ENCODE measurements around the gene LRPPRC. TPM values are rescaled to one million over a fixed set of nuclear protein-coding genes. Genes with fewer than 3 reads are reported as not detected.

Gene LRPPRC
- polyA plus RNA-seq, 1 of the 3 experiments (the other 2 are of a cell fraction): 31.4 TPM

- H3K9me2 ChIP-seq: no peaks in the 10 kb centered on the region
- CTCF ChIA-PET: interaction anchor here (0.6 to 1.6 kb wide), 5 partner anchors 17 to 1071 kb away, joined by 3 read pairs; no protein-coding TSS in a partner anchor
These were observed 111.1 kb downstream of the LRPPRC start for GRCh38 chr2:43884689-43885088.

More at GRCh38 chr2:43884689-43885088, 111.1 kb downstream of the LRPPRC start:
- POLR2A ChIA-PET: no interaction called here
- Histone ChIP-seq H3K79me2 (ENCODE audit: insufficient read depth) (no peaks in the 10 kb centered on the region), H3K27ac (ENCODE audit: low read depth in 2 of 2, low read length in 1 of 2) (no peak overlapping the region), H3K9me3 (no peaks in the 10 kb centered on the region), H3K4me3 (ENCODE audit: low read depth in 2 of 2, low read length in 1 of 2) (no peak overlapping the region), H3K4me1 (ENCODE audit: control insufficient read depth in 1 of 2, insufficient read depth in 2 of 2, low read depth in 1 of 2, low read length in 1 of 2) (peaks cover 0 to 7% of the 10 kb centered on the region in 2 experiments; a peak in 1 of 4 replicates), H3K27me3 (ENCODE audit: insufficient read depth) (no peaks in the 10 kb centered on the region), H3K4me2 (no peak overlapping the region), H3K9ac (no peak overlapping the region), H3K36me3 (replicated peaks in 1 of 2; ENCODE audit: control insufficient read depth in 1 of 2, insufficient read depth in 2 of 2, low read length in 1 of 2) (peaks cover 36 to 42% of the 10 kb centered on the region in 2 experiments), H3F3A (replicated peaks; ENCODE audit: insufficient read depth) (peaks cover 4% of the 10 kb centered on the region), H4K20me1 (ENCODE audit: insufficient read depth) (no peaks in the 10 kb centered on the region), H2AFZ (ENCODE audit: low read depth) (no peak overlapping the region)
- 81% methylated on average over 5 of the region's 5 CpGs for WGBS (ENCODE audit: low lambda C conversion rate)
- DNase-seq: no peak
- no peak for TF ChIP-seq REST (IDR thresholded peaks at IDR 0.05; ENCODE audit: low read depth, low read length)
- no peak for TF ChIP-seq RFX5 (IDR thresholded peaks at IDR 0.05; ENCODE audit: low read length)
- no peak for TF ChIP-seq FOXJ3 (CRISPR knock-in tag; IDR thresholded peaks at IDR 0.05)
- no peak for TF ChIP-seq MEF2A (IDR thresholded peaks at IDR 0.05; ENCODE audit: borderline replicate concordance, low read depth)
- TF ChIP-seq CTCF (IDR thresholded peaks at IDR 0.05): no peak
- TF ChIP-seq TCF12 (IDR thresholded peaks at IDR 0.05): no peak
- TF ChIP-seq RXRA (IDR thresholded peaks at IDR 0.05; ENCODE audit: borderline replicate concordance, low read depth): no peak
- TF ChIP-seq SMC3 (IDR thresholded peaks at IDR 0.05; ENCODE audit: low read depth, low read length): no peak
- TF ChIP-seq USF1 (IDR thresholded peaks at IDR 0.05; ENCODE audit: borderline replicate concordance, low read depth): no peak
- no peak for TF ChIP-seq POLR2AphosphoS5 (IDR thresholded peaks at IDR 0.05; ENCODE audit: low read depth, low read length)
- TF ChIP-seq GABPA (IDR thresholded peaks at IDR 0.05; ENCODE audit: low read depth): no peak
- no peak for TF ChIP-seq USF2 (IDR thresholded peaks at IDR 0.05; ENCODE audit: borderline replicate concordance, low read depth, low read length)
- no peak for TF ChIP-seq SIN3A (IDR thresholded peaks at IDR 0.05; ENCODE audit: borderline replicate concordance, low read depth, low read length)
- no peak for TF ChIP-seq CHD2 (IDR thresholded peaks at IDR 0.05; ENCODE audit: low read length, partially characterized antibody)
- TF ChIP-seq TEAD4 (IDR thresholded peaks at IDR 0.05; ENCODE audit: borderline replicate concordance, insufficient read depth): no peak

Data from SK-N-SH (cell line).